ENCODE results near the gene DLGAP1. TPM values are rescaled to one million over a fixed set of nuclear protein-coding genes. Genes with fewer than 3 reads are reported as not detected.

DLGAP1 gene
- polyA plus RNA-seq, 1 of the 3 experiments (the other 2 are of a cell fraction), result not detected

DNA sequence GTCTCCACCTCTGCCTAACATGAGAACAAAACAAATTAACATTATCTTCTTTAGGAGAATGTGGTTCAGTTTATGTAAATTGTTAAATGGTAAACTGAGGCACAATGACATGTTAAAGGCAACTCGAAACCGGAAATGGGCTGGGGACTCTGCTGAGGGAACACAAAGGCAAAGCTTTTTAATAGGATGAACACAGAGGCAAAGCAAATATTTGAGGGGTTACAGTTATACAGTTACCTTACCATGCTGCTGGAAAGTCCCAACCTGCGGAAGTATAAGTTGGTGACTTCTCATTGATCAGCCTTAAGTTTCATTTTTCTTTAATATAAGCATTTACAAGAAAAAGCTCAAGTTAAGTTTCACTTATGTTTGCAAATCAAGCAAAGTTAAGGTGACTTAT lies 195.0 kb downstream of the DLGAP1 start (continued):
- TF ChIP-seq, protein P1, sequence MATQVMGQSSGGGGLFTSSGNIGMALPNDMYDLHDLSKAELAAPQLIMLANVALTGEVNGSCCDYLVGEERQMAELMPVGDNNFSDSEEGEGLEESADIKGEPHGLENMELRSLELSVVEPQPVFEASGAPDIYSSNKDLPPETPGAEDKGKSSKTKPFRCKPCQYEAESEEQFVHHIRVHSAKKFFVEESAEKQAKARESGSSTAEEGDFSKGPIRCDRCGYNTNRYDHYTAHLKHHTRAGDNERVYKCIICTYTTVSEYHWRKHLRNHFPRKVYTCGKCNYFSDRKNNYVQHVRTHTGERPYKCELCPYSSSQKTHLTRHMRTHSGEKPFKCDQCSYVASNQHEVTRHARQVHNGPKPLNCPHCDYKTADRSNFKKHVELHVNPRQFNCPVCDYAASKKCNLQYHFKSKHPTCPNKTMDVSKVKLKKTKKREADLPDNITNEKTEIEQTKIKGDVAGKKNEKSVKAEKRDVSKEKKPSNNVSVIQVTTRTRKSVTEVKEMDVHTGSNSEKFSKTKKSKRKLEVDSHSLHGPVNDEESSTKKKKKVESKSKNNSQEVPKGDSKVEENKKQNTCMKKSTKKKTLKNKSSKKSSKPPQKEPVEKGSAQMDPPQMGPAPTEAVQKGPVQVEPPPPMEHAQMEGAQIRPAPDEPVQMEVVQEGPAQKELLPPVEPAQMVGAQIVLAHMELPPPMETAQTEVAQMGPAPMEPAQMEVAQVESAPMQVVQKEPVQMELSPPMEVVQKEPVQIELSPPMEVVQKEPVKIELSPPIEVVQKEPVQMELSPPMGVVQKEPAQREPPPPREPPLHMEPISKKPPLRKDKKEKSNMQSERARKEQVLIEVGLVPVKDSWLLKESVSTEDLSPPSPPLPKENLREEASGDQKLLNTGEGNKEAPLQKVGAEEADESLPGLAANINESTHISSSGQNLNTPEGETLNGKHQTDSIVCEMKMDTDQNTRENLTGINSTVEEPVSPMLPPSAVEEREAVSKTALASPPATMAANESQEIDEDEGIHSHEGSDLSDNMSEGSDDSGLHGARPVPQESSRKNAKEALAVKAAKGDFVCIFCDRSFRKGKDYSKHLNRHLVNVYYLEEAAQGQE (IDR thresholded peaks at IDR 0.05; ENCODE audit: low read depth, low read length), result no peak
- TF ChIP-seq FOXJ3 (CRISPR knock-in tag; IDR thresholded peaks at IDR 0.05) (no peak), EP300 (IDR thresholded peaks at IDR 0.05; ENCODE audit: borderline replicate concordance in 1 of 2, low read depth in 1 of 2, low read length in 1 of 2) (no peak)
- TF ChIP-seq, protein P2, sequence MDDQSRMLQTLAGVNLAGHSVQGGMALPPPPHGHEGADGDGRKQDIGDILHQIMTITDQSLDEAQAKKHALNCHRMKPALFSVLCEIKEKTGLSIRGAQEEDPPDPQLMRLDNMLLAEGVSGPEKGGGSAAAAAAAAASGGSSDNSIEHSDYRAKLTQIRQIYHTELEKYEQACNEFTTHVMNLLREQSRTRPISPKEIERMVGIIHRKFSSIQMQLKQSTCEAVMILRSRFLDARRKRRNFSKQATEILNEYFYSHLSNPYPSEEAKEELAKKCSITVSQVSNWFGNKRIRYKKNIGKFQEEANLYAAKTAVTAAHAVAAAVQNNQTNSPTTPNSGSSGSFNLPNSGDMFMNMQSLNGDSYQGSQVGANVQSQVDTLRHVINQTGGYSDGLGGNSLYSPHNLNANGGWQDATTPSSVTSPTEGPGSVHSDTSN (IDR thresholded peaks at IDR 0.05), result no peak

DNA sequence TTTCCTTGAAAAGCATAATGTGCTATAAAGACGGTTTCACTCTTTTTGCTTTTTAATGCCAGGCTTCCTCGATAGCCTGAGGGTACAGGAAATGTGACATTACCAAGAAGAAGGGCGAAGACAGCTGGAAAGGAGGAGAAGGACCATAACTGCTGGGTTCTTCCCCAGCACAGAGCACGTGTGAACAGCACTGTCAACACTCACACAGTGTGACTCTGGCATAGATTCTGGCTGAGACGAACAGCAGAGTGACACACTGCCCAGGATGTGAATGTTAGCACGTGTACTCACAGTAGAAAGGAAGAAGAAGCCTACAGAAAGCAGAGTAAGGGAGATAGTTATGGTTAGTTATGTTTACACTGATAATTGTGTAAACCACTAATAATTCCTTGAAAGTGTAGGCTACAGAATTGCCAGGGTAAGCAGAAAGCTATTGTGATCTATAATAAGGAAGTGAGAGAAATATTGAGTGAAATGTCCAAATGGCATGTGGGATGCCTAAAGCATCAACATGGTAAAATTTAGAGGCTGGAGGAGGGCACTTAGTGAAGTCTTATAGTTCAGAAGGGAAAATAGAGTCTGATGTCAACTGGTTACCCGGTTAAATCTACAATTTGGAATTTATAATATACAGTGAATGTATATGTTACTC lies 198.2 kb downstream of the DLGAP1 start:
- POLR2A ChIA-PET, result no interaction called here
- WGBS (ENCODE audit: low lambda C conversion rate), result 5% methylated on average over 7 of the region's 7 CpGs
- H3K36me3 ChIP-seq (replicated peaks in 1 of 2; ENCODE audit: control insufficient read depth in 1 of 2, insufficient read depth in 2 of 2, low read length in 1 of 2), result no peaks in the 10 kb centered on the region
- no peak overlapping the region for H3K9ac ChIP-seq
- no peak for DNase-seq
- no peaks in the 10 kb centered on the region for H3K79me2 ChIP-seq (ENCODE audit: insufficient read depth)
- peaks cover 0 to 5% of the 10 kb centered on the region in 2 experiments; a peak in 1 of 4 replicates for H3K4me1 ChIP-seq (ENCODE audit: control insufficient read depth in 1 of 2, insufficient read depth in 2 of 2, low read depth in 1 of 2, low read length in 1 of 2)
- CTCF ChIA-PET, result interaction anchor here (0.7 to 0.9 kb wide), 2 partner anchors 10 to 938 kb away, joined by 3 read pairs; no protein-coding TSS in a partner anchor
- H3K4me3 ChIP-seq (ENCODE audit: low read depth in 2 of 2, low read length in 1 of 2), result no peak overlapping the region
- H4K20me1 ChIP-seq (ENCODE audit: insufficient read depth), result no peaks in the 10 kb centered on the region
- no peaks in the 10 kb centered on the region for H3K9me2 ChIP-seq
- H2AFZ ChIP-seq (ENCODE audit: low read depth), result no peak overlapping the region
- H3K4me2 ChIP-seq, result no peak overlapping the region
- H3K27ac ChIP-seq (ENCODE audit: low read depth in 2 of 2, low read length in 1 of 2), result no peak overlapping the region
- H3K27me3 ChIP-seq (ENCODE audit: insufficient read depth), result no peaks in the 10 kb centered on the region
- H3F3A ChIP-seq (replicated peaks; ENCODE audit: insufficient read depth), result no peaks in the 10 kb centered on the region
- H3K9me3 ChIP-seq, result no peaks in the 10 kb centered on the region
- TF ChIP-seq, protein P3, sequence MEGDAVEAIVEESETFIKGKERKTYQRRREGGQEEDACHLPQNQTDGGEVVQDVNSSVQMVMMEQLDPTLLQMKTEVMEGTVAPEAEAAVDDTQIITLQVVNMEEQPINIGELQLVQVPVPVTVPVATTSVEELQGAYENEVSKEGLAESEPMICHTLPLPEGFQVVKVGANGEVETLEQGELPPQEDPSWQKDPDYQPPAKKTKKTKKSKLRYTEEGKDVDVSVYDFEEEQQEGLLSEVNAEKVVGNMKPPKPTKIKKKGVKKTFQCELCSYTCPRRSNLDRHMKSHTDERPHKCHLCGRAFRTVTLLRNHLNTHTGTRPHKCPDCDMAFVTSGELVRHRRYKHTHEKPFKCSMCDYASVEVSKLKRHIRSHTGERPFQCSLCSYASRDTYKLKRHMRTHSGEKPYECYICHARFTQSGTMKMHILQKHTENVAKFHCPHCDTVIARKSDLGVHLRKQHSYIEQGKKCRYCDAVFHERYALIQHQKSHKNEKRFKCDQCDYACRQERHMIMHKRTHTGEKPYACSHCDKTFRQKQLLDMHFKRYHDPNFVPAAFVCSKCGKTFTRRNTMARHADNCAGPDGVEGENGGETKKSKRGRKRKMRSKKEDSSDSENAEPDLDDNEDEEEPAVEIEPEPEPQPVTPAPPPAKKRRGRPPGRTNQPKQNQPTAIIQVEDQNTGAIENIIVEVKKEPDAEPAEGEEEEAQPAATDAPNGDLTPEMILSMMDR (IDR thresholded peaks at IDR 0.05), result no peak
- no peak for TF ChIP-seq FOXM1 (IDR thresholded peaks at IDR 0.05; ENCODE audit: low read depth)
- TF ChIP-seq POLR2AphosphoS5 (IDR thresholded peaks at IDR 0.05; ENCODE audit: low read depth, low read length), result no peak
- no peak for TF ChIP-seq TCF12 (IDR thresholded peaks at IDR 0.05)
- TF ChIP-seq NRF1 (IDR thresholded peaks at IDR 0.05; ENCODE audit: low read depth, low read length), result no peak
- TF ChIP-seq, protein P2 (IDR thresholded peaks at IDR 0.05), result no peak
- no peak for TF ChIP-seq GABPA (IDR thresholded peaks at IDR 0.05; ENCODE audit: low read depth)
- TF ChIP-seq YY1 (IDR thresholded peaks at IDR 0.05; ENCODE audit: low read depth), result no peak
- no peak for TF ChIP-seq MEF2A (IDR thresholded peaks at IDR 0.05; ENCODE audit: borderline replicate concordance, low read depth)
- no peak for TF ChIP-seq TEAD4 (IDR thresholded peaks at IDR 0.05; ENCODE audit: borderline replicate concordance, insufficient read depth)
- no peak for TF ChIP-seq SIN3A (IDR thresholded peaks at IDR 0.05; ENCODE audit: borderline replicate concordance, low read depth, low read length)
- TF ChIP-seq RCOR1 (IDR thresholded peaks at IDR 0.05; ENCODE audit: low read length), result no peak
- TF ChIP-seq CHD2 (IDR thresholded peaks at IDR 0.05; ENCODE audit: low read length, partially characterized antibody), result no peak
- TF ChIP-seq MXI1 (IDR thresholded peaks at IDR 0.05; ENCODE audit: low read depth, low read length), result no peak
- TF ChIP-seq GATA2 (CRISPR knock-in tag; IDR thresholded peaks at IDR 0.05), result no peak
- TF ChIP-seq JUND (IDR thresholded peaks at IDR 0.05), result no peak
- no peak for TF ChIP-seq RXRA (IDR thresholded peaks at IDR 0.05; ENCODE audit: borderline replicate concordance, low read depth)
